Endodermal cell (in vitro differentiated cells): ENCODE results near the gene ISOC2. TPM values are rescaled to one million over a fixed set of nuclear protein-coding genes. Genes with fewer than 3 reads are reported as not detected.

Source experiments
- DNase-seq: peaks from one replicate; pipeline ENCODE4 v3.0.0-alpha.2; 2017
- H3K27ac ChIP-seq: 2 replicates; pipeline ENCODE4 v1.5.1; 2013; ENCODE audit warnings: mild to moderate bottlenecking, low read depth, low read length, moderate library complexity
- H3K27me3 ChIP-seq: 2 replicates; pipeline ENCODE4 v1.6.1; 2013; ENCODE audit warnings: mild to moderate bottlenecking, low read length, moderate library complexity; ENCODE audit not compliant: insufficient read depth, control insufficient read depth, poor library complexity, severe bottlenecking
- H3K36me3 ChIP-seq: 2 replicates; pipeline ENCODE4 v1.7.0; 2013; ENCODE audit warnings: mild to moderate bottlenecking, low read length, moderate library complexity; ENCODE audit not compliant: control insufficient read depth, insufficient read depth
- H3K4me1 ChIP-seq: one replicate; pipeline ENCODE4 v1.7.0; 2013; ENCODE audit warnings: low read length; ENCODE audit not compliant: control insufficient read depth, insufficient read depth
- H3K4me3 ChIP-seq: 2 replicates; pipeline ENCODE4 v1.5.1; 2013; ENCODE audit warnings: mild to moderate bottlenecking, low read length, moderate library complexity
- H3K9ac ChIP-seq: 2 replicates; pipeline ENCODE4 v1.6.1; 2013; ENCODE audit warnings: mild to moderate bottlenecking, low read length, moderate library complexity; ENCODE audit not compliant: poor library complexity, severe bottlenecking; ENCODE audit errors: extremely low read depth
- H3K9me3 ChIP-seq: 2 replicates; pipeline ENCODE4 v1.6.1; 2013; ENCODE audit warnings: mild to moderate bottlenecking, low read length, moderate library complexity; ENCODE audit not compliant: control insufficient read depth
- H3K27ac Mint-ChIP-seq: 2 replicates; pipeline ENCODE4 v1.8.0; 2020; ENCODE audit warnings: mixed read lengths
- H3K27me3 Mint-ChIP-seq: 2 replicates; pipeline ENCODE4 v1.8.0; 2021; ENCODE audit warnings: mild to moderate bottlenecking, mixed read lengths; ENCODE audit not compliant: insufficient read depth
- H3K36me3 Mint-ChIP-seq: 2 replicates; pipeline ENCODE4 v1.8.0; 2020; ENCODE audit warnings: low read depth, mixed read lengths
- H3K4me1 Mint-ChIP-seq: 2 replicates; pipeline ENCODE4 v1.8.0; 2020; ENCODE audit warnings: mixed read lengths
- H3K4me3 Mint-ChIP-seq: 2 replicates; pipeline ENCODE4 v1.8.0; 2020; ENCODE audit warnings: mild to moderate bottlenecking, moderate library complexity, mixed read lengths
- H3K9me3 Mint-ChIP-seq: 2 replicates; pipeline ENCODE4 v1.8.0; 2020; ENCODE audit warnings: mild to moderate bottlenecking, mixed read lengths
- CTCF ChIP-seq: fragments of 200-600 bp; sonication (generic); conservative IDR thresholded peaks from 2 replicates; pipeline ENCODE4 v1.5.0; 2021; ENCODE audit warnings: antibody characterized with exemption, mild to moderate bottlenecking
- WGBS, 2 experiments: methylation state at CpG; one replicate each; pipeline versions ENCODE4 v1.1.5 to v1.1.7; 2013; ENCODE audit warnings: missing lambda C conversion rate in 2 of 2, mixed read lengths in 1 of 2; ENCODE audit not compliant: insufficient coverage in 1 of 2, insufficient read length in 1 of 2; 5-methylcytosine and 5-hydroxymethylcytosine counted together
- total RNA-seq, 2 donors: library from RNA; stranded (reverse); fragmentation: NEBNext Ultra II Directional in 1 of 2; extraction: Animal tissue kit (Norgen Biotek cat#: 25700) in 1 of 2; gene quantifications; 2 replicates in 1 of 2; 3 replicates in 1 of 2; pipeline ENCODE4 v1.2.1, GENCODE V29; 2021

Gene ISOC2
- total RNA-seq, 2 donors from 2014 or later = 35.9 to 39.2 TPM

GRCh38 chr19:55435020-55435419 is 26.4 kb downstream of the ISOC2 start:
- H3K27ac Mint-ChIP-seq = no peak overlapping the region
- DNase-seq = no peak
- no peaks in the 10 kb centered on the region for H3K4me1 Mint-ChIP-seq
- H3K4me1 ChIP-seq = no peaks in the 10 kb centered on the region
- no peak overlapping the region for H3K9ac ChIP-seq
- H3K4me3 Mint-ChIP-seq = no peak overlapping the region
- H3K36me3 Mint-ChIP-seq = no peaks in the 10 kb centered on the region
- H3K4me3 ChIP-seq = no peak overlapping the region
- no peaks in the 10 kb centered on the region for H3K9me3 ChIP-seq
- H3K9me3 Mint-ChIP-seq = no peaks in the 10 kb centered on the region
- H3K27me3 ChIP-seq = peaks cover 62% of the 10 kb centered on the region
- 97% methylated on average over 4 of the region's 4 CpGs; no CpG with 5 or more reads in 1 of the 2 experiments for WGBS, 2 experiments
- no peak for TF ChIP-seq CTCF
- no peak overlapping the region for H3K27ac ChIP-seq
- H3K27me3 Mint-ChIP-seq = peaks cover 48% of the 10 kb centered on the region
- H3K36me3 ChIP-seq = no peaks in the 10 kb centered on the region

- Mint-ChIP-seq H3K27ac (no peak overlapping the region), H3K36me3 (no peaks in the 10 kb centered on the region), H3K9me3 (no peaks in the 10 kb centered on the region), H3K4me3 (no peak overlapping the region), H3K27me3 (peaks cover 45% of the 10 kb centered on the region), H3K4me1 (no peaks in the 10 kb centered on the region)
- 70% methylated on average over 3 of the region's 4 CpGs; no CpG with 5 or more reads in 1 of the 2 experiments for WGBS, 2 experiments
- Histone ChIP-seq H3K4me1 (no peaks in the 10 kb centered on the region), H3K4me3 (no peak overlapping the region), H3K9ac (no peak overlapping the region), H3K9me3 (no peaks in the 10 kb centered on the region), H3K27me3 (peaks cover 56% of the 10 kb centered on the region), H3K36me3 (no peaks in the 10 kb centered on the region), H3K27ac (no peak overlapping the region)
- no peak for TF ChIP-seq CTCF
- no peak for DNase-seq
These were observed 27.0 kb downstream of the ISOC2 start for GRCh38 chr19:55434356-55434919.

- Histone ChIP-seq H3K27me3 (peaks cover 45% of the 10 kb centered on the region), H3K36me3 (no peaks in the 10 kb centered on the region), H3K4me3 (no peak overlapping the region), H3K9me3 (no peaks in the 10 kb centered on the region), H3K27ac (no peak overlapping the region), H3K9ac (no peak overlapping the region), H3K4me1 (no peaks in the 10 kb centered on the region)
- Mint-ChIP-seq H3K27ac (no peak overlapping the region), H3K4me1 (no peaks in the 10 kb centered on the region), H3K4me3 (no peak overlapping the region), H3K27me3 (peaks cover 36% of the 10 kb centered on the region), H3K9me3 (no peaks in the 10 kb centered on the region), H3K36me3 (no peaks in the 10 kb centered on the region)
- WGBS, 2 experiments = 71 to 87% methylated on average over 47 to 48 of the region's 48 CpGs
- DNase-seq = peak; percentile 29
- TF ChIP-seq CTCF = no peak
These were observed 28.1 kb downstream of the ISOC2 start for GRCh38 chr19:55433292-55433691.
